CD4-positive, alpha-beta T cell (primary cell): ENCODE data around the gene FAM163B. TPM values are rescaled to one million over a fixed set of nuclear protein-coding genes. Genes with fewer than 3 reads are reported as not detected.

Experiments used
- ATAC-seq: fragments of 200-7000 bp; cut with Tn5 transposase; one replicate; pipeline ENCODE4 v1.10.0; 2022; ENCODE audit warnings: mild to moderate bottlenecking; ENCODE audit not compliant: poor library complexity
- CTCF ChIA-PET: fragments of 350-600 bp; sonication (Branson Sonifier 250); formaldehyde crosslinking; loops from one replicate; lab custom pipeline; 2021; ENCODE audit warnings: antibody characterized with exemption, inconsistent platforms; lab: Charles Lee
- POLR2A ChIA-PET: fragments of 350-600 bp; sonication (Branson Sonifier 250); formaldehyde crosslinking; loops from one replicate; lab custom pipeline; 2021; ENCODE audit warnings: antibody characterized with exemption, inconsistent platforms; lab: Charles Lee
- DNase-seq, 14 experiments: peaks; one replicate each; pipeline ENCODE4 v3.0.0-alpha.2; 2013 to 2020; ENCODE audit warnings: mixed read lengths in 2 of 14
- H3K27ac ChIP-seq, 2 donors: one replicate each; pipeline versions ENCODE4 v1.5.1 to v1.7.0; 2013; ENCODE audit warnings: low read length in 2 of 2, low read depth in 1 of 2, mild to moderate bottlenecking in 1 of 2
- H3K27me3 ChIP-seq, 2 experiments: 1 replicate in 1 of 2; 2 replicates in 1 of 2; pipeline versions ENCODE4 v1.6.1 to v1.7.0; 2013; ENCODE audit warnings: low read length in 2 of 2, control low read depth in 1 of 2, mild to moderate bottlenecking in 1 of 2, moderate library complexity in 1 of 2; ENCODE audit not compliant: insufficient read depth in 2 of 2, control insufficient read depth in 1 of 2
- H3K36me3 ChIP-seq: one replicate; pipeline ENCODE4 v1.6.1; 2013; ENCODE audit warnings: low read length, control low read depth; ENCODE audit not compliant: insufficient read depth
- H3K4me1 ChIP-seq: one replicate; pipeline ENCODE4 v1.6.1; 2013; ENCODE audit warnings: low read length, control low read depth; ENCODE audit not compliant: insufficient read depth
- H3K4me3 ChIP-seq: one replicate; pipeline ENCODE4 v1.5.1; 2013; ENCODE audit warnings: mild to moderate bottlenecking, low read length, moderate library complexity
- H3K9me3 ChIP-seq, 2 experiments: 1 replicate in 1 of 2; 2 replicates in 1 of 2; pipeline versions ENCODE4 v1.6.1 to v1.7.0; 2013; ENCODE audit warnings: low read length in 2 of 2, mild to moderate bottlenecking in 2 of 2, control low read depth in 1 of 2, moderate library complexity in 1 of 2; ENCODE audit not compliant: control insufficient read depth in 1 of 2, insufficient read depth in 1 of 2
- H3K27ac Mint-ChIP-seq: one replicate; pipeline ENCODE4 v1.8.0; 2020; ENCODE audit warnings: mixed read lengths
- H3K27me3 Mint-ChIP-seq: one replicate; pipeline ENCODE4 v1.8.0; 2021; ENCODE audit warnings: mixed read lengths
- H3K36me3 Mint-ChIP-seq: one replicate; pipeline ENCODE4 v1.8.0; 2021; ENCODE audit warnings: low read depth, mixed read lengths
- H3K4me1 Mint-ChIP-seq: one replicate; pipeline ENCODE4 v1.8.0; 2021; ENCODE audit warnings: low read depth, mixed read lengths
- H3K4me3 Mint-ChIP-seq: one replicate; pipeline ENCODE4 v1.8.0; 2020; ENCODE audit warnings: mild to moderate bottlenecking, mixed read lengths
- H3K9me3 Mint-ChIP-seq: one replicate; pipeline ENCODE4 v1.8.0; 2020; ENCODE audit warnings: mixed read lengths
- CTCF ChIP-seq: fragments of 200-600 bp; IDR thresholded peaks from one replicate; pipeline ENCODE4 v1.8.0; 2022; ENCODE audit warnings: antibody characterized with exemption, mild to moderate bottlenecking
- intact Hi-C, 2 experiments: fragments of 100-400 bp; cut with DNase I in 1 of 2; cut with micrococcal nuclease in 1 of 2; formaldehyde crosslinking; loops; one replicate each; pipeline versions ENCODE4 v1.15.1 to v1.9.0; 2023 to 2025; cut with DNase I, micrococcal nuclease
- total RNA-seq, 174 experiments: library from RNA in 2 of 174; stranded (reverse) in 2 of 174; gene quantifications; one replicate each; pipeline ENCODE4 v1.2.3 and lab custom pipeline; 2021 to 2026

Gene FAM163B
- total RNA-seq, 2 experiments from 2014 or later: not detected

GRCh38 chr9:133634081-133634691 lies 25.0 kb upstream of the FAM163B start:
- H3K36me3 Mint-ChIP-seq: no peaks in the 10 kb centered on the region
- ATAC-seq (no peak), DNase-seq (no peak)
- no peak for TF ChIP-seq CTCF
- H3K27me3 Mint-ChIP-seq: no peaks in the 10 kb centered on the region
- Histone ChIP-seq H3K4me1 (no peaks in the 10 kb centered on the region), H3K4me3 (no peak overlapping the region), H3K36me3 (no peaks in the 10 kb centered on the region), H3K27me3 (no peaks in the 10 kb centered on the region), H3K27ac (no peak overlapping the region), H3K9me3 (no peaks in the 10 kb centered on the region)
- no peak overlapping the region for H3K4me3 Mint-ChIP-seq
- intact Hi-C loops: no loop called here
- no peak overlapping the region for H3K27ac Mint-ChIP-seq
- ChIA-PET POLR2A (no interaction called here), CTCF (no interaction called here)
- H3K4me1 Mint-ChIP-seq: no peaks in the 10 kb centered on the region
- no peaks in the 10 kb centered on the region for H3K9me3 Mint-ChIP-seq

DNA sequence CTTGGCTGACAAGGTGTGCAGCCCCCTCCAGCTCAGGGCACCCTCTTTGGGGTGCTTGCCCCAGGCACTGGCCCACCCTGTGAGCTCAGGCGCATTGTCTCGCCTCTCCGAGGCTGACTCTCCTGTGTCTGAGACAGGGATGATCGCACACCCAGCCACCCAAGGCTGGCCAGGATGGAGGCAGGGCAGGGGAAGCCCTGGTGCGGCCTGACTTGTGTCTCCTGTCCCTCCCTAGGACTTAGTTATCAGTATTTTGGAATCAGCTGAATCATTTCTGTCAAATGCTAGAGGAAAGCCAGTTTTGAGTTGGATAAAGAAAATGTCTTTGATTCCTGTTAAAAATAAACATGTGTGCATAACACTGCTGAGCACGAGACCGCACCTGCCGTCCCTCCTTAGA lies 24.5 kb upstream of the FAM163B start:
- intact Hi-C loops: no loop called here
- no peak overlapping the region for H3K27ac Mint-ChIP-seq
- POLR2A ChIA-PET: no interaction called here
- H3K36me3 Mint-ChIP-seq: no peaks in the 10 kb centered on the region
- DNase-seq (no peak), ATAC-seq (no peak)
- CTCF ChIA-PET: no interaction called here
- no peaks in the 10 kb centered on the region for H3K27me3 Mint-ChIP-seq
- Histone ChIP-seq H3K4me3 (no peak overlapping the region), H3K27me3 (no peaks in the 10 kb centered on the region), H3K36me3 (no peaks in the 10 kb centered on the region), H3K9me3 (no peaks in the 10 kb centered on the region), H3K4me1 (no peaks in the 10 kb centered on the region), H3K27ac (no peak overlapping the region)
- no peak overlapping the region for H3K4me3 Mint-ChIP-seq
- no peaks in the 10 kb centered on the region for H3K4me1 Mint-ChIP-seq
- no peaks in the 10 kb centered on the region for H3K9me3 Mint-ChIP-seq
- TF ChIP-seq CTCF: no peak

- Histone ChIP-seq H3K27ac (no peak overlapping the region), H3K9me3 (no peaks in the 10 kb centered on the region), H3K36me3 (no peaks in the 10 kb centered on the region), H3K27me3 (no peaks in the 10 kb centered on the region), H3K4me3 (no peak overlapping the region), H3K4me1 (no peaks in the 10 kb centered on the region)
- Mint-ChIP-seq H3K27ac (no peak overlapping the region), H3K9me3 (no peaks in the 10 kb centered on the region), H3K4me3 (no peak overlapping the region), H3K36me3 (no peaks in the 10 kb centered on the region), H3K4me1 (no peaks in the 10 kb centered on the region), H3K27me3 (no peaks in the 10 kb centered on the region)
- no peak for TF ChIP-seq CTCF
- no peak for ATAC-seq
- intact Hi-C loops: no loop called here
- no peak for DNase-seq
- POLR2A ChIA-PET: no interaction called here
- CTCF ChIA-PET: no interaction called here
Measured at GRCh38 chr9:133632806-133633680, 23.9 kb upstream of the FAM163B start.
